ENCODE measurements around the gene PRKG1. TPM values are rescaled to one million over a fixed set of nuclear protein-coding genes. Genes with fewer than 3 reads are reported as not detected.

PRKG1 gene
- polyA plus RNA-seq, 4 donors, result 12.7 to 21.2 (median 15.0) TPM

DNA sequence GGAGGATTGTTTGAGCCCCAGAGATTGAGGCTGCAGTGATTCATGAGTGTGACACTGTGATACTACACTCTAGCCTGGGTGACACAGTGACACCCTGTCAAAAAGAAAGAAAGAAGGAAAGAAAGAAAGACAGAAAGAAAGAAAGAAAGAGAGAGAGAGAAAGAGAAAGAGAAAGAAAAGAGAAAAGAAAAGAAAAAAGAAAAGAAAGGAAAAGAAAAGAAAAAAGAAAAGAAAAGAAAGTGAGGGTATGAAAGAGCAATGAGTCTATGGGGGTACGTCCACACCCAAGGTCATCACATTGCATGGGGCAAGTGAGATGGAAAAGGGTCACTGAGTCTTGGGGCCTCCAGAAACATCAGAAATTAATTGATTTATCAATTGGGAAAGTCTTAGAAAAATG, 760.3 kb downstream of the PRKG1 start:
- no peak for DNase-seq (ENCODE audit: low read depth in 4 of 4, low spot score in 3 of 4)

DNA sequence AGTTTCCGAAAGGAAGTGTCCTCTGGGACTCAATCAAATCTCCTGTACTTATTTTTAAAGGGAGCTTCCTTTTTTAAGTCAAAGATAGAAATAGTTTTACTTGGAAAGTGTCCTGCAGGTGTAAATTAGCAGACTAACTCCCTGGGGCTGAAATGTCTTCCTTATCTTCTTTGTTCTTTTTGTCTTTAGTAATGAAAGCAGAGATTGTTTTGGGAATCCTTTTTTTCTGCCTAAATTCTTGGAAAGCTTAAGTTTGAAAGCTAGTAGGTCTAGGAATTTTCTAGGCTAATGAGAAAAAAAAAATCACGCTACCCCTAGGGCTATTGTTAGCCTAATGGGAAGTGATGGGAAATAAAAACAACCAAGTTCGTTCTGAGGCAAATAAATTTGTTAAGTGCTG, 764.2 kb downstream of the PRKG1 start:
- no peak for DNase-seq (ENCODE audit: low read depth in 4 of 4, low spot score in 3 of 4)

DNA sequence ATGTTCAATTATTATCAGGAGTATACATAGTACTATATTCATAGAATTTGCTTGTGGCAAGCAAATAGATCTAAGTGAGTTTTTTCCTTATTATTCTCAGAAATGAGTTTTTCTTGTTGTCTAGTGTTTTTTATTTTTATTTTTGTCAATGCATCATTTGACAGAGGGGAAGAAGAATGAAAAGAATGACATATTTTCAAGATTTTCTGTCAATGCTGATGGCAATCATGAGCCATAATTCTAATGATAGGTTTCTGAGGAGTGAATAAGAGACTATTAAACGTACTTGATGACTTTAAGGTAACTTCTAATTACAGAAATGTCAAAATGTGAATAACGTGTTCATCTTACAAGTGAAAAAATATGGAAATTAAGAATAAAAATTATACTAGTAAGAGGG, 769.7 kb downstream of the PRKG1 start:
- no peak for DNase-seq (ENCODE audit: low read depth in 4 of 4, low spot score in 3 of 4)

DNA sequence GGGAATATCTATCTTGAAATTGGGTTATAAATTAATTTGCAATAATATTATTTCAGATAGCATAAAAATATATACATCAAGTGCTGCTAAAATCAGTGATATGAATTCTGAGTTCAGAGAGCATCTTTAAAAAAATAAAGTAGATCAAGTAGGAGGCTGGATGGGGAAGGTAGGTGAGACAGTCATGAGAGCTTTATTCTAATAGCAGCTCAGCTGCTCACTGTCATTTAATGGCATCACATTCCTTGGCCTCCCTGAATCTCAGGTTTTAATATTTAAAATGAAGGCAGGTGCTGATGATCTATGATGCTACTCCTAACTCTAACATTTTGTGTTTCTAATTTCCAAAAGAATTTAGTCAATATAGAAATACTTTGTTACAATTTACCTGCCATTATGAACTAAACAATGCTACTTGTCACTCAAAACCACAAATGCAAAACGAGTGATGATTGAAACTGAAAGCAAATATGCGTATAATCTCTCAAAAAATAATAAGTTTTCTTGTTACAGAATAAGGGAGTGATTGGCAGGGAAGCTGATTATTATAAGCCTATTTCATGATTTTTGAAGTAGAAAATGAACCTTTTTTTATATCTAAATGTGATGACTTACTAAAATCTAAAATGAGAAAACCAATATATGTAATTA, 772.7 kb downstream of the PRKG1 start:
- no peak for DNase-seq (ENCODE audit: low read depth in 4 of 4, low spot score in 3 of 4)

DNA sequence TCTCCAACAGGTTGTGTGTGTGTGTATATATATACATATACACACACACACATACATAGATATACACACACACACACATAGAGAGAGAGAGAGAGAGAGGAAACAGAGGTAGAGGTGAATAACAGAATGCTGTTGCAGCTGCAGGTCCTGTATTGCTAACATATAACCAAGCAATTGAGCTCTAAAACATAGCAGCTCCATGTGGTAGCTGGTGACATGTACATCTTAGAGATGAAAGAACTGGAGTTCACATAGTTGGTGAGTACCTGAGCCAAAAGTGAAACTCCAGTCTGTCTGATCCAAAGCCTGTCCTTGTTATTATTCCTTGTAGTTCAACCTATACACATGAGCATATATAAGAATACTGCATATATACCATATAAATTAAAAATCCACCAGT, 778.0 kb downstream of the PRKG1 start:
- no peak for DNase-seq (ENCODE audit: low read depth in 4 of 4, low spot score in 3 of 4)

DNA sequence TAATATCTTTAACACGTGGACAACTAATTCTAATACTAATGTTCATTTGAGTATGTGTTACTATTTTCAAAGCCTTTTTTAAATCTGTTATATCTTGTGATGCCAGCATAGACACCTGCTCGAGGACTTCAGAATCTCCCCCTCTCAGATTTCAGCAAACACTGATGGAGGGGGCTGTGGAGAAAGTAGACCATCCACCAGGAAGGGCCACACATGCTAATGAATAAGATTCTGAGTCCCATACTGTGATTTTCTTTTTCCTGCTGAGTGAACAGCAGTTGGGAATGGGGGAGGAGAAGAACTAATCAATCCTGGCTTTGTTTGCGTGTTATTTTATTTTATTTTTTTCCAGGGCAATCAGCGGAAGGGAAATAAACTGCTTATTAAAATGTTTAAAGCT, 783.0 kb downstream of the PRKG1 start:
- DNase-seq (ENCODE audit: low read depth in 4 of 4, low spot score in 3 of 4), result no peak

DNA sequence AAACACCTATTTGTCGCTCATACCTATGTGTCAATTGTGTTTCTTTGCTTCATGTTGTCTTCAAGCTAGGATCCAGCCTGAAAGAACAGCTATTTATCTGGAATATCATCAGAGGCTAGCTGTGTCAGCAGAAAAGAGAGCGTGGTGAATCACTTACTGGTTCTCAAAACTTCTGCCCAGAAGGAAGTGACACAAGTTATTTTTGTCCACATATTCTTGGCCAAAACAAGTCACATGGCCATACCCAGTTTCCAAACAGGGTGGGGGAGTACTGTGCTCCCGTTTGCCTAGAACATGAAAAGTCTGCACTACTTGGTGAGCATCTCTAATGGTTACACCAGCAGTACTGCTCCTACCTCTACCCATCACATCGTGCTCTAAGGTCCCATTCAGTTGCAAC, 786.0 kb downstream of the PRKG1 start:
- DNase-seq (ENCODE audit: low read depth in 4 of 4, low spot score in 3 of 4), result no peak

DNA sequence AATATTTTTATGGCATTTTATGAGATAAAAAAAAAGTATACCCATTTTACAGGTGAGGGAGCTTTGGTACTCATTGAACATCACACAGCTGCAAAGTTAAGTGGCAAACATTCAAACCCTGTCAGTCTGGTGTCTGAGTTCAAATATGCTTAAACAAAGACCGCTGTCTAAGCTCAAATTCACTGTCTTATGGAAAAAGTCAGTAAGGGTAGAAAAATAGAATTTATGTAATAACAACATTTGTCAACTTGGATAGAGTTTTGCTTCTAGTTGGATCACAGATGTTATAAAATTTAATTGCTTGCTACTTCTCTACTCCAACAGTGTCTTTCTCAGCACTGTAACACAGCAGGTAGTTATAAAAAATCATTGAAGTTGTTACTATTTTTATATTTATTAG, 786.8 kb downstream of the PRKG1 start:
- no peak for DNase-seq (ENCODE audit: low read depth in 4 of 4, low spot score in 3 of 4)

DNA sequence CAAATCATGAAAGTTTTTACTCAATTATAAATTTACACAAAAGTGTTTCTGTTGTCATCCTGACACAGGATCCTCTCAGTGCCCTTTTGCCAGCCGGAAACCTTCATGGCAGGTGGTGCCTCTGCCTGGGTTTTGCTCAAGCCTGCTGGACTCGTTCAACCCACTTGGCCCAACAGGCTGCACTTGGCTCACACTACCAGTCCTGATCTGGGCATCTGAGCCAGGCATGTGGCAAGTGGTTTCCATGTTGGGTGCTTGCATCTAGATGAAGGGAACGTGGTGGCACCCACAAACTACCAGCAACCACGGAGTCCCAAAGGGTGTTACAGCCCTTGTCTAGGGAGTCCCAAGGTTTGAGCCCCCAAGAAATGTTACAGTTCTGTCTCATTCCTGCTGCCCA, 787.4 kb downstream of the PRKG1 start:
- DNase-seq (ENCODE audit: low read depth in 4 of 4, low spot score in 3 of 4), result no peak

DNA sequence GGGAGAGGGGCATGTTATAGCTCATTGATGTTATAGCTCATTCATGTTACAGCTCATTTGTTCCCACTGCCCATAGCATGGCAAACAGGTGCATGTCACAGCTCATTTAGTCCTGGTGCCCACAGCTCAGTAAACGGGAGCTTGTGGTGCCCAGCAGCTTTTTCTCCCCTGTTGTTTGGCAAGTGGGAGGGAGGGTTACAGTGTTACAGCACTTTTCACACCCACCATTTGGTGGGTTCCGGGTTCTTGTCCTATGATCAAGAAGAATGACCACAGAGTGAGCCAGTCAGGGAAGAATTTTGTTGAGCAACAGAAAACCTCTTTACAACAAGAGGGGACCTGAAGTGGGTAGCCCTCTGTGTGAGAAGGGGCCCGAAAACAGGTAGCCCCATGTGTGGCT, 787.9 kb downstream of the PRKG1 start:
- peak in 1 of 4 donors; percentile 7 for DNase-seq (ENCODE audit: low read depth in 4 of 4, low spot score in 3 of 4)

DNA sequence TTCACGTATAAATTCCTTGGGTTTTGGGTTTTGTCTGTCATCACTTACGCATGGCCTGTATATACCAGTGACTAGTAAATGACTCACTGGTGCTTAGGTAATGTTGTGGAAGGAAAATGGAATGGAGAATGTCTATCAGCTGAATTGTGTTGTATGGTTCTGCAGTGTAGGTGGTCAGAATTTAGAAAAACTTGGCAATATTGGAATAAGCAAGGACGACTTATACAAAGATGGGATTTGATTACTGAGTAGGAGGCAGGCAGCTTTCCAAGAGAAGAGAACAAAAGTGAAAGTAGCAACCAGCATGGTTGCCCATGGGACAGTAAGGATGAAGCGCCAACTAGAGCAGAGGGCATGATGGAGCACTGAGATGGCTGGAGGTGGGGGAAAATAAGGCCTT, 793.7 kb downstream of the PRKG1 start:
- DNase-seq (ENCODE audit: low read depth in 4 of 4, low spot score in 3 of 4), result no peak

DNA sequence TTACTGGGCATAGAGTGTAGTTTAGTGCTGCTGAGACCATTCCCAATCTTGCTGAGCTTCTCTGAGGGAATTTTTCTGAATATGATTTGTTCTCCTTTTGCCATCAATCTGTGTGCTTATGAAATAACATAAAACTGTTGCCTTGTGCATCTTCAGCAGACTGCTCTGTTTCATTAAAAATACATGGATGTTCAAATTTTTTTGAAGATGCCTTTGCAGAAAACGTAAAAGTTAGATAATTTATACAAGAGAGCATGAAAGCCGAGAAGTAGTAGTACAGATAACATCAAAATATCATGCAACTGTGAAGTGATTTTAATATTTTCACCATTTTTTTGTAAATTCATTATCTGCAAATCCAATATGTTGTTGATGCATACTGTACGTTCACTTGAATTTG, 799.8 kb downstream of the PRKG1 start:
- no peak for DNase-seq (ENCODE audit: low read depth in 4 of 4, low spot score in 3 of 4)

DNA sequence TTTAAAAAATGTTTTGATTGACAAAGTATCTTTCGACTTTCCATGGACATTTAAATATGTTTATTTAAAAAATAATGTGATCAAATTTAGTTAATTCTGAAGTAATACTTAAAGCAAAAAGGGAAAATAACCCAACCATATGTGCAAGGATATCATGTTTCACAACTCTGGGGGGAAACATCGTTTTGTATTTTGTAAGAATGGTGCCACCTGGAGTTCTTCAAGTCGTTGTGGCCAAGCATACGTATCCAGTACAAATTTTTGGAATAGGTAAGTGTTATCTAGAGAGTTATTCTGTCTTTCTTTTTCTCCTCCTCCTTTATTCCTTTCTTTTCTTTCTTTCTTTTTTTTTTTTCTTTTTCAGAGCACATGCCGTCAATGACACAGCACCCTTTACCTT, 801.3 kb downstream of the PRKG1 start:
- no peak for DNase-seq (ENCODE audit: low read depth in 4 of 4, low spot score in 3 of 4)

DNA sequence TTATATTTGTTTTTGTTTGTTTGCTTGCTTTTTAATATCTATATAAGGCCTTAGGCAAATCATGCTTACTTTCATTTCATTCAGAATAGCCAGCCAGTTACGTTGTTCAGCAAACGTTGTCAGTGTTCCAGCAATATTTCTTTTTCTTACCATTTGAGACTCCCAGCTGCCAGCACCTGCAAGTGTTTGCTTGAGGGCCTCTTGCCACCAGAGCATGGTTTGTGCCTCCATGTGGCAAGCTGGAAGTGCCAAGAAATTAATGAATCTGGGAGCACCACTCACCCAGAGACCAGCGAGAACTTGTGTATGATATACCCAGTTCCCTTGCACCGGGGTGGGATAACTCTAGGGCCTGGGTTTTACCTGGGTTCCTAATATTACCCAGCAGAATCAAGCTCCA, 802.2 kb downstream of the PRKG1 start:
- DNase-seq (ENCODE audit: low read depth in 4 of 4, low spot score in 3 of 4), result no peak

DNA sequence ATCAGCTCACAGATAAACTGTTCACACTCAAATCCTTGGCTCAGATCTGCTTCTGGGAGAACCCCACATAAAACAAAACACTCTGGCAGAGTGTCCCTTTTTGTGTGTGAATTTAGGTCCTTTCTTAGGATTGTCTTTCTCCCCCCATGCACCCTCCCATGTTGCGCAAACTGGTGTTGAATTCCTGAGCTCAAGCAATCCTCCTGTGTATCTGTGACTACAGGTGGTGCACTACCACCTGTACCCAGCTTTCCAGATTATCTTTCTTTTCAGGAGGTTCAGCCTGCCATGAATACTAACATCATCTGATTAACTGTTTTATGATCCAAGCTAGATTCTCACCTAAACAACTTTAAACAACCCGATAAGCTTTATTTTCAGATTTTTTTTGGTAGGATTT, 802.7 kb downstream of the PRKG1 start:
- no peak for DNase-seq (ENCODE audit: low read depth in 4 of 4, low spot score in 3 of 4)

DNA sequence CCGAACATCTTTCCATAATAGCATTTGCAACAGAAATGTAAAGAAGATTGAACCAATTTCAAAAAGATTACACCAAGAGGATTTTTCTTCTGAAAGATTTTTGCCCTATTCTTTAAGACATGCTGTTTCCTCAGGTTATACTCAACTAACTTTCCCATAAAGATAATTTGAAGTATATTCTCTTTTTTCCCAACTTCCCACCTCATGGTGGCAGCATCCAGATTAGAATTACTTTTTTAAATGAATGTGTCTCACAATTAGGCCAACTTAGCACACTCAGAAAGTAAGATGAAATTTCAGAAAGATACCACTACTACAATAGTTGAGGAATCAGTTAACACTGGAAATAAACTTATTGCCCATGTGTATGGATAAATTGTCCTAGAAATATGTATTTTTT, 803.3 kb downstream of the PRKG1 start:
- no peak for DNase-seq (ENCODE audit: low read depth in 4 of 4, low spot score in 3 of 4)

DNA sequence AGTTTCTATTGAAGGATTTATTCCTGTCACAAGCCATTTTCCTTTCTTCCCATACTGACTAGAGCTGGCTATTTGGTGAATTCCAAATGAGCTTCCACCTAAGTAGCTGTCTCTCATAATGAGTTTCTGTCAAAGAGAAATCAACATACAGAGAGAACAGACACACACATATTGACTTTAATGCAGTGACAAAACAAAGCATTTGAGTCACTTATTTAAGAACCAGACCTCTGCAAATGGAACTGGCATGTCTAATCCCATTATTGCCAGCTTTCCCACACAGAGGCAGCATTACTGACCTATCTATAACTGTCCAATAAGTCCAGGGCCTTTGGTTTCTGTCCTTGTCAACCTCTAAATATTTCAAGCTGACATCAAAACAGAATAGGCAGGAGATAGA, 804.4 kb downstream of the PRKG1 start:
- no peak for DNase-seq (ENCODE audit: low read depth in 4 of 4, low spot score in 3 of 4)

DNA sequence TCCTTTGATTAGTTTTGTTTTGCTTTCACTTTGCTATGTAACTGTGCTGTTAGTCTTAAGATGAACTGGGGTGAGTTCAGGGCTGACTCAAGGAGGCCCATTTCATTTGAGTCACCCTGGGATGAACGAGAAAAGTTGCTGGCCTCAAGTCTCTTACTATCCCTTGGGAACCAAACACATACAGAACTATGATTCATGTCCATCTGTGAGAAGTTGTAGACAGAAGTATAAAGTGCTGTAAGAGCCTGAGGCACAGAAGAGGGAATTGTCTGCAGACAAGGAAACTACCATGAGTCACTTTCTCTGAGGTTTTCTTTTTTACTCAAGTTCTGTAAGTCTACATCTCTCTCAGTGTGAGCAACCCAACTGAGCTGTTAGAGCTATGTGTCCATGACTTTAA, 805.0 kb downstream of the PRKG1 start:
- no peak for DNase-seq (ENCODE audit: low read depth in 4 of 4, low spot score in 3 of 4)

DNA sequence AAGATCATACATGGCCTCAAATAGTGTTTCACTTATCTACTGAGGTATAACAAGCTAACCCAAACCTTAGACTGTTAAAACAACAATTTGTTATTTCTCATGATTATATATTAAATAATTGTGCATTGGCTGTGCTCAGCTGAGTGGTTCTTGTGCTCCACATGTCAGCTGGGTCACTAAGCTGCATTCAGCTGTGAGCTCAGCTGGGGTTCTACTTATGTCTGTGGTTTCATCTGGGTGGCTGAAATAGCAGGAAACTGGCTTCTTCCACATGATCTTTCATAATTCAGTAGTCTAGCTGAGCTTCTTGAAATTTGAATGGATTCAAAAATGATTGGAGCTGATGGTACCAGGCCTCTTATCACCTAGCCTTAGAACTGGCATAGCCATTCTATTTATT, 806.9 kb downstream of the PRKG1 start:
- no peak for DNase-seq (ENCODE audit: low read depth in 4 of 4, low spot score in 3 of 4)

DNA sequence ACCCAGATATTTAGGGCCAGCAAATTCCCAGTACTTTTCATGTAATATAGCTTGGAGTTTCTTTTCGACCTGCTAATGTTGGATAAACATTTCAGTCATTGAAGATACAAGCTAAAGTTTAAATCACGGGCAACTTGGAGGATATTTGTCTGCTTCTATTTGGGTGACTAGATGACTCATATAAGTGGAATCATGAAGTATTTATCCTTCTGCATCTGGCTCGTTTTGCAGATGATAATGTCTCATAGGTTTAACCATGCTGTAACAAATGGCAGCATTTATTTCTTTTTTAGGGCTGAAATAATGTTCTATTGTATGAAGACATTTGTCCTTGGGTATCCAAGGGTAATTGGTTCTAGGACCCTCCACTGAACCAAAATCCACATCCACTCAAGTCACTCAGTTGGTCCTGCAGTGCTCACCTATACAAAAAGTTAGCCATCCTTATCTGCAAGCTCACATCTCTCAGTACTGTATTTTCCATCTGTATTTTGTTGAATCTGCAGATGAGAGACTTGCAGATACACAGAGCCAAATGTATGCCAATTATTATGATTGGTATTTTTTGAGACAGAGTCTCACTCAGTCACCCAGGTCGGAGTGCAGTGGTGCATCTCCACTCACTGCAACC, 812.3 kb downstream of the PRKG1 start:
- no peak for DNase-seq (ENCODE audit: low read depth in 4 of 4, low spot score in 3 of 4)

DNA sequence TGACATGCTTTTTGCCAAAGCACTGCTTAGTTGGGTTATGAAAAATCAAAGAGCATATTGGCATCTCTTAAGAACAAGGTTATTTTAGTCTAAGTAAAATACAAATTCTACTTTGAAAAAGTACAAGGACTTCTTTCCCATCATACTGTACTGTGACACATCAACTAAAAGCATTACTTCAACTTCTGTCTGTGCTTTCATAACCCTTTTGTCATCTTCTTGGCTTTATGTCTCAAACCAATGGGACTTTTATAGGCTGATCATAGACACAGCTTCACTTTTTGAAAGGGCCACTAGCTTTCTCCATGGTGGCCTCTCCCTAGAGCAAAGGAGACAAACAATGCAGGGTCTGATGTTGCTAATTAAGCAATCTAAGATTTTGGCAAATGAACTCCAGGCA, 814.0 kb downstream of the PRKG1 start:
- DNase-seq (ENCODE audit: low read depth in 4 of 4, low spot score in 3 of 4), result no peak

DNA sequence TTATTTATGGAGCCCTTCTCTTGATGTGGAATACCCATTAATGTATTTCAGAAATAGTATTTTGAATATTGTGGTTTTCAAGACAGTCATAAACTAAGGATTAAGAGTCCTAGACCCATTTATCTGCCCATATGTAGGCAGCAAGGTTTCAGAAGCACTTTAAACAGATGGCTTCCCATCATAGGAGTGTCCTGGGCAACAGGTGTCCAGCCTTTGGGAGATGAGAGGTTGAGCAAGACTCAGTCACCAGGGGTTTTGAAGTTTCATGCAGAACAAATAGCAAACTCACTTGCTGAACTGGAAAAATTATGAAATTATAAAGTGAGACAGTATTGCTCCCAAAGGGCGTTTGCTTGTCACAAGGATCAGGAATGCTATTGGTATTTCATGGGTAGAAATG, 818.0 kb downstream of the PRKG1 start:
- DNase-seq (ENCODE audit: low read depth in 4 of 4, low spot score in 3 of 4), result no peak
